Osteocyte (in vitro differentiated cells): ENCODE results near the gene FOXL2NB. TPM values are rescaled to one million over a fixed set of nuclear protein-coding genes. Genes with fewer than 3 reads are reported as not detected.

Source experiments
- DNase-seq: peaks from one replicate; pipeline ENCODE4 v3.0.0; 2021; ENCODE audit warnings: mixed read lengths; ENCODE audit not compliant: unreplicated experiment; ENCODE audit errors: extremely low spot score
- H3K27ac Mint-ChIP-seq: one replicate; pipeline ENCODE4 v1.8.0; 2021; ENCODE audit warnings: mild to moderate bottlenecking, mixed read lengths; ENCODE audit not compliant: unreplicated experiment
- H3K27me3 Mint-ChIP-seq: one replicate; pipeline ENCODE4 v1.8.0; 2021; ENCODE audit warnings: mixed read lengths; ENCODE audit not compliant: unreplicated experiment
- H3K36me3 Mint-ChIP-seq: one replicate; pipeline ENCODE4 v1.8.0; 2021; ENCODE audit warnings: mixed read lengths; ENCODE audit not compliant: unreplicated experiment
- H3K4me1 Mint-ChIP-seq: one replicate; pipeline ENCODE4 v1.8.0; 2021; ENCODE audit warnings: mixed read lengths; ENCODE audit not compliant: unreplicated experiment
- H3K4me3 Mint-ChIP-seq: one replicate; pipeline ENCODE4 v1.8.0; 2021; ENCODE audit warnings: mild to moderate bottlenecking, moderate library complexity, mixed read lengths; ENCODE audit not compliant: unreplicated experiment
- H3K9me3 Mint-ChIP-seq: one replicate; pipeline ENCODE4 v1.8.0; 2021; ENCODE audit warnings: mixed read lengths; ENCODE audit not compliant: unreplicated experiment
- CTCF ChIP-seq: fragments of 200-600 bp; sonication (generic); IDR thresholded peaks from 2 replicates; pipeline ENCODE4 v1.5.0; 2021; ENCODE audit warnings: antibody characterized with exemption, mild to moderate bottlenecking, moderate library complexity
- long read RNA-seq: library from polyadenylated mRNA; unstranded; transcript quantifications from one replicate; pipeline ENCODE4 v2.0.0, GENCODE V29; 2021
- total RNA-seq: library from RNA; stranded (reverse); gene quantifications from 2 replicates; pipeline ENCODE4 v1.2.1, GENCODE V29; 2021

The FOXL2NB gene
- 0.21 TPM in 1 of 2 replicates, not detected in the other for total RNA-seq
- long read RNA-seq, result 0 reads

GRCh38 chr3:138946663-138947494, at the start of gene FOXL2NB, which contains the start of gene FOXL2:
TSS of gene FOXL2NB (plus strand) at chr3:138947217. CDS start at chr3:138947365, 148 bp downstream.
TSS of gene FOXL2 (minus strand) at chr3:138947137. CDS start at chr3:138946722, 415 bp downstream.
- Mint-ChIP-seq H3K9me3 (no peaks in the 10 kb centered on the region), H3K4me1 (peaks cover 33% of the 10 kb centered on the region), H3K36me3 (no peaks in the 10 kb centered on the region), H3K27me3 (peaks cover 82% of the 10 kb centered on the region), H3K4me3 (peak within 1 kb of the TSS; percentile 72), H3K27ac (no peak within 1 kb of the TSS)
- no peak for TF ChIP-seq CTCF
- no peak for DNase-seq

- TF ChIP-seq CTCF, result no peak
- H3K27ac Mint-ChIP-seq, result no peak overlapping the region
- H3K4me1 Mint-ChIP-seq, result no peaks in the 10 kb centered on the region
- no peak overlapping the region for H3K4me3 Mint-ChIP-seq
- H3K9me3 Mint-ChIP-seq, result no peaks in the 10 kb centered on the region
- H3K27me3 Mint-ChIP-seq, result peaks cover 9% of the 10 kb centered on the region
- DNase-seq, result no peak
- no peaks in the 10 kb centered on the region for H3K36me3 Mint-ChIP-seq
These were observed 48.7 kb upstream of the FOXL2NB start for GRCh38 chr3:138898301-138898700.

- Mint-ChIP-seq H3K27me3 (peaks cover 9% of the 10 kb centered on the region), H3K9me3 (no peaks in the 10 kb centered on the region), H3K4me1 (no peaks in the 10 kb centered on the region), H3K4me3 (no peak overlapping the region), H3K27ac (no peak overlapping the region), H3K36me3 (no peaks in the 10 kb centered on the region)
- no peak for DNase-seq
- TF ChIP-seq CTCF, result no peak
These were observed 48.3 kb upstream of the FOXL2NB start for GRCh38 chr3:138898708-138899107.

GRCh38 chr3:138899351-138899991, 47.5 kb upstream of the FOXL2NB start:
- Mint-ChIP-seq H3K27ac (no peak overlapping the region), H3K36me3 (no peaks in the 10 kb centered on the region), H3K4me3 (no peak overlapping the region), H3K9me3 (no peaks in the 10 kb centered on the region), H3K4me1 (no peaks in the 10 kb centered on the region), H3K27me3 (peaks cover 9% of the 10 kb centered on the region)
- no peak for DNase-seq
- no peak for TF ChIP-seq CTCF

GRCh38 chr3:138901567-138901966, 45.5 kb upstream of the FOXL2NB start:
- Mint-ChIP-seq H3K9me3 (peaks cover 4% of the 10 kb centered on the region), H3K27me3 (peaks cover 9% of the 10 kb centered on the region), H3K4me1 (no peaks in the 10 kb centered on the region), H3K27ac (no peak overlapping the region), H3K36me3 (no peaks in the 10 kb centered on the region), H3K4me3 (no peak overlapping the region)
- no peak for DNase-seq
- no peak for TF ChIP-seq CTCF
